Measurements from ENCODE around the gene OPTN. TPM values are rescaled to one million over a fixed set of nuclear protein-coding genes. Genes with fewer than 3 reads are reported as not detected.

Gene OPTN
- polyA plus RNA-seq, 1 of the 3 experiments (the other 2 are of a cell fraction), result 21.6 TPM

DNA sequence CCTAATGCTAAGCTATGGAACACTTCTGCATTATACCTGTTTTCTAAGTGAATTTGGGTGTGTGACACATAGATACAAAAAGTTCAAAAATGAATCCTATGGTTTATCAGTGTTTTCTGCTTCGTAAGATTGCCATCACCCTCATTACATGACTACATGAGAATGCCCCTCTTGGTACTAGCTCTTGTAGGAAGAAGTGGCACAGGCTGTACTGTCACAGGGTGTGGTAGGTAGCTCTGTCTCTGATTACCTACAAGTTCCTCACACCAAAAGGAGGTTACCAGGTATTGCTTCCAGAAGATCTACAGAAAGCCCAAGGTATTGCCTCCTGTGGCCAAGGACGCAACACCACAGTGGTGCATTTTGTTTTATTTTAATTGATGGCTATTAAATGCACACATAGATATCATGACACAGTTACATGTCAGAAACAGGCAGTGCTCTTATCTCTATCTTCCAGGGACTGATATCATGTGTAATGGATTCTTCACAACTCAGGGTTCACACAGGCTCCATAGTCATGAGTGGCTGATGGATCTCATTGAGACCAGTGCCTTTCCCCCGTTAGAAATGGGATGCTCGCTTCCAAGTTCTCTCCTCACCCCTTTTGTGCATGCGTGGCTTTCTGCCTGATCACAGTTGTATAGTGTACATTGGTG is 6.6 kb downstream of the OPTN start:
- Histone ChIP-seq H3K36me3 (replicated peaks in 1 of 2; ENCODE audit: control insufficient read depth in 1 of 2, insufficient read depth in 2 of 2, low read length in 1 of 2) (peaks cover 7 to 27% of the 10 kb centered on the region in 2 experiments), H4K20me1 (ENCODE audit: insufficient read depth) (no peaks in the 10 kb centered on the region)
- CTCF ChIA-PET, result no interaction called here

More for the DNA sequence above, 6.6 kb downstream of the OPTN start:
- Histone ChIP-seq H3K4me3 (ENCODE audit: low read depth in 2 of 2, low read length in 1 of 2) (no peak overlapping the region), H3K27me3 (ENCODE audit: insufficient read depth) (no peaks in the 10 kb centered on the region), H3K9me2 (no peaks in the 10 kb centered on the region), H3K79me2 (ENCODE audit: insufficient read depth) (peaks cover 50% of the 10 kb centered on the region), H3K4me1 (ENCODE audit: control insufficient read depth in 1 of 2, insufficient read depth in 2 of 2, low read depth in 1 of 2, low read length in 1 of 2) (0 out of 4 replicates have a peak, but pooled peaks cover 0 to 5% of the 10 kb centered on the region in 2 experiments), H3K9me3 (no peaks in the 10 kb centered on the region), H2AFZ (ENCODE audit: low read depth) (no peak overlapping the region), H3K4me2 (no peak overlapping the region), H3K27ac (ENCODE audit: low read depth in 2 of 2, low read length in 1 of 2) (no peak overlapping the region), H3F3A (replicated peaks; ENCODE audit: insufficient read depth) (no peaks in the 10 kb centered on the region), H3K9ac (no peak overlapping the region)
- 96% methylated on average over 5 of the region's 5 CpGs for WGBS (ENCODE audit: low lambda C conversion rate)
- TF ChIP-seq YY1 (IDR thresholded peaks at IDR 0.05; ENCODE audit: low read depth) (no peak), RAD21 (IDR thresholded peaks at IDR 0.05; ENCODE audit: low read length) (no peak), CHD2 (IDR thresholded peaks at IDR 0.05; ENCODE audit: low read length, partially characterized antibody) (no peak), PBX3 (IDR thresholded peaks at IDR 0.05) (no peak), SIN3A (IDR thresholded peaks at IDR 0.05; ENCODE audit: borderline replicate concordance, low read depth, low read length) (no peak), GABPA (IDR thresholded peaks at IDR 0.05; ENCODE audit: low read depth) (no peak), FOXM1 (IDR thresholded peaks at IDR 0.05; ENCODE audit: low read depth) (no peak), CTCF (IDR thresholded peaks at IDR 0.05) (no peak), EZH2phosphoT487 (IDR thresholded peaks at IDR 0.05; ENCODE audit: borderline replicate concordance, low read depth) (no peak), JUND (IDR thresholded peaks at IDR 0.05) (no peak), RXRA (IDR thresholded peaks at IDR 0.05; ENCODE audit: borderline replicate concordance, low read depth) (no peak), TCF12 (IDR thresholded peaks at IDR 0.05) (no peak), MXI1 (IDR thresholded peaks at IDR 0.05; ENCODE audit: low read depth, low read length) (no peak), TAF1 (IDR thresholded peaks at IDR 0.05; ENCODE audit: borderline replicate concordance, low read depth, low read length) (no peak), USF2 (IDR thresholded peaks at IDR 0.05; ENCODE audit: borderline replicate concordance, low read depth, low read length) (no peak)
- TF ChIP-seq, protein P1, sequence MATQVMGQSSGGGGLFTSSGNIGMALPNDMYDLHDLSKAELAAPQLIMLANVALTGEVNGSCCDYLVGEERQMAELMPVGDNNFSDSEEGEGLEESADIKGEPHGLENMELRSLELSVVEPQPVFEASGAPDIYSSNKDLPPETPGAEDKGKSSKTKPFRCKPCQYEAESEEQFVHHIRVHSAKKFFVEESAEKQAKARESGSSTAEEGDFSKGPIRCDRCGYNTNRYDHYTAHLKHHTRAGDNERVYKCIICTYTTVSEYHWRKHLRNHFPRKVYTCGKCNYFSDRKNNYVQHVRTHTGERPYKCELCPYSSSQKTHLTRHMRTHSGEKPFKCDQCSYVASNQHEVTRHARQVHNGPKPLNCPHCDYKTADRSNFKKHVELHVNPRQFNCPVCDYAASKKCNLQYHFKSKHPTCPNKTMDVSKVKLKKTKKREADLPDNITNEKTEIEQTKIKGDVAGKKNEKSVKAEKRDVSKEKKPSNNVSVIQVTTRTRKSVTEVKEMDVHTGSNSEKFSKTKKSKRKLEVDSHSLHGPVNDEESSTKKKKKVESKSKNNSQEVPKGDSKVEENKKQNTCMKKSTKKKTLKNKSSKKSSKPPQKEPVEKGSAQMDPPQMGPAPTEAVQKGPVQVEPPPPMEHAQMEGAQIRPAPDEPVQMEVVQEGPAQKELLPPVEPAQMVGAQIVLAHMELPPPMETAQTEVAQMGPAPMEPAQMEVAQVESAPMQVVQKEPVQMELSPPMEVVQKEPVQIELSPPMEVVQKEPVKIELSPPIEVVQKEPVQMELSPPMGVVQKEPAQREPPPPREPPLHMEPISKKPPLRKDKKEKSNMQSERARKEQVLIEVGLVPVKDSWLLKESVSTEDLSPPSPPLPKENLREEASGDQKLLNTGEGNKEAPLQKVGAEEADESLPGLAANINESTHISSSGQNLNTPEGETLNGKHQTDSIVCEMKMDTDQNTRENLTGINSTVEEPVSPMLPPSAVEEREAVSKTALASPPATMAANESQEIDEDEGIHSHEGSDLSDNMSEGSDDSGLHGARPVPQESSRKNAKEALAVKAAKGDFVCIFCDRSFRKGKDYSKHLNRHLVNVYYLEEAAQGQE (IDR thresholded peaks at IDR 0.05; ENCODE audit: low read depth, low read length), result no peak
- TF ChIP-seq, protein P2, sequence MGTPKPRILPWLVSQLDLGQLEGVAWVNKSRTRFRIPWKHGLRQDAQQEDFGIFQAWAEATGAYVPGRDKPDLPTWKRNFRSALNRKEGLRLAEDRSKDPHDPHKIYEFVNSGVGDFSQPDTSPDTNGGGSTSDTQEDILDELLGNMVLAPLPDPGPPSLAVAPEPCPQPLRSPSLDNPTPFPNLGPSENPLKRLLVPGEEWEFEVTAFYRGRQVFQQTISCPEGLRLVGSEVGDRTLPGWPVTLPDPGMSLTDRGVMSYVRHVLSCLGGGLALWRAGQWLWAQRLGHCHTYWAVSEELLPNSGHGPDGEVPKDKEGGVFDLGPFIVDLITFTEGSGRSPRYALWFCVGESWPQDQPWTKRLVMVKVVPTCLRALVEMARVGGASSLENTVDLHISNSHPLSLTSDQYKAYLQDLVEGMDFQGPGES (IDR thresholded peaks at IDR 0.05; ENCODE audit: low read depth, low read length), result no peak
- POLR2A ChIA-PET, result no interaction called here
- DNase-seq, result no peak

Measured in SK-N-SH (cell line).